Stimulated activated CD4-positive, alpha-beta T cell treated with anti-CD3 and anti-CD28 coated beads, Interleukin-1b, Interleukin-23, amount 100 ng/mL, for 24 hours (primary cell): ENCODE measurements around the gene NFATC1.

Experiments
- DNase-seq, 4 experiments: peaks; one replicate each; pipeline ENCODE4 v3.0.0-alpha.2; 2020; ENCODE audit warnings: low read depth in 4 of 4, low spot score in 1 of 4

NFATC1 gene

GRCh38 chr18:79403723-79404566 lies 8.2 kb downstream of the NFATC1 start:
- DNase-seq: no peak

GRCh38 chr18:79404567-79404910 lies 8.8 kb downstream of the NFATC1 start:
- DNase-seq: no peak

GRCh38 chr18:79405019-79405780 lies 9.5 kb downstream of the NFATC1 start:
- peak in 1 of 4 experiments; percentile 77 for DNase-seq

- DNase-seq: peak in 3 of 4 experiments; percentile 45 to 80 (median 65)
These were observed 10.2 kb downstream of the NFATC1 start for GRCh38 chr18:79405781-79406575.

- DNase-seq: no peak
These were observed 11.0 kb downstream of the NFATC1 start for GRCh38 chr18:79406708-79407107.

GRCh38 chr18:79409313-79409712 lies 13.6 kb downstream of the NFATC1 start:
- DNase-seq: no peak

- no peak for DNase-seq
These were observed 14.5 kb downstream of the NFATC1 start for GRCh38 chr18:79410171-79410641.

GRCh38 chr18:79410731-79411613 lies 15.2 kb downstream of the NFATC1 start:
- DNase-seq: no peak

GRCh38 chr18:79411614-79412526 lies 16.1 kb downstream of the NFATC1 start:
- no peak for DNase-seq

GRCh38 chr18:79413025-79413424 lies 17.3 kb downstream of the NFATC1 start:
- no peak for DNase-seq

GRCh38 chr18:79413426-79413825 lies 17.7 kb downstream of the NFATC1 start:
- no peak for DNase-seq

GRCh38 chr18:79413901-79414300 lies 18.2 kb downstream of the NFATC1 start:
- DNase-seq: no peak

GRCh38 chr18:79416022-79416676 lies 20.4 kb downstream of the NFATC1 start:
- no peak for DNase-seq

- DNase-seq: no peak
These were observed 20.9 kb downstream of the NFATC1 start for GRCh38 chr18:79416677-79417052.

- no peak for DNase-seq
These were observed 22.5 kb downstream of the NFATC1 start for GRCh38 chr18:79418236-79418635.

- DNase-seq: no peak
These were observed 22.9 kb downstream of the NFATC1 start for GRCh38 chr18:79418642-79419041.

- no peak for DNase-seq
These were observed 24.5 kb downstream of the NFATC1 start for GRCh38 chr18:79420033-79420745.

- no peak for DNase-seq
These were observed 25.6 kb downstream of the NFATC1 start for GRCh38 chr18:79421275-79421857.
